Heart right ventricle (tissue), 16 donors: ENCODE data around the gene KLK15. TPM values are rescaled to one million over a fixed set of nuclear protein-coding genes. Genes with fewer than 3 reads are reported as not detected.
A peak's percentile ranks its signal among the peaks of the same experiment; 100 is the strongest.

ENCODE experiments used
- ATAC-seq, 8 donors: fragments of 200-7000 bp; cut with Tn5 transposase; one replicate each; pipeline ENCODE4 v1.9.1; 2020; ENCODE audit warnings: mild to moderate bottlenecking in 8 of 8, moderate library complexity in 8 of 8, moderate number of reproducible peaks in 1 of 8
- DNase-seq, 2 donors: peaks; one replicate each; pipeline ENCODE4 v3.0.0-alpha.2; 2020
- H3K27ac ChIP-seq, 10 donors: fragments of 200-600 bp; sonication (generic) in 2 of 10; one replicate each; pipeline versions ENCODE4 v1.5.0 to v1.8.0; 2020 to 2022; ENCODE audit warnings: mild to moderate bottlenecking in 3 of 10
- H3K27me3 ChIP-seq, 7 donors: fragments of 200-600 bp; one replicate each; pipeline ENCODE4 v1.8.0; 2021 to 2022; ENCODE audit warnings: mild to moderate bottlenecking in 2 of 7
- H3K36me3 ChIP-seq, 9 donors: fragments of 200-600 bp; sonication (generic) in 1 of 9; one replicate each; pipeline versions ENCODE4 v1.5.0 to v1.8.0; 2020 to 2022; ENCODE audit warnings: mild to moderate bottlenecking in 2 of 9
- H3K4me1 ChIP-seq, 9 donors: fragments of 200-600 bp; sonication (generic) in 1 of 9; one replicate each; pipeline versions ENCODE4 v1.5.0 to v1.8.0; 2020 to 2022; ENCODE audit warnings: mild to moderate bottlenecking in 4 of 9
- H3K4me3 ChIP-seq, 10 donors: fragments of 200-600 bp; sonication (generic) in 2 of 10; one replicate each; pipeline versions ENCODE4 v1.5.0 to v1.8.0; 2020 to 2022; ENCODE audit warnings: mild to moderate bottlenecking in 7 of 10, moderate library complexity in 2 of 10
- H3K9me3 ChIP-seq, 11 donors: fragments of 200-600 bp in 10 of 11; sonication (generic) in 2 of 11; one replicate each; pipeline versions ENCODE4 v1.5.0 to v1.8.0; 2013 to 2022; ENCODE audit warnings: mild to moderate bottlenecking in 2 of 11, control low read depth in 1 of 11, moderate library complexity in 1 of 11
- WGBS, 2 donors: extraction: QIAGEN DNeasy Blood & Tissue Kit; methylation state at CpG; one replicate each; pipeline ENCODE4 v1.1.7; 2013; ENCODE audit warnings: inconsistent platforms in 1 of 2; 5-methylcytosine and 5-hydroxymethylcytosine counted together
- intact Hi-C, 10 donors: fragments of 100-400 bp; cut with DNase I; formaldehyde crosslinking; loops; one replicate each; pipeline versions ENCODE4 v1.11.1 to v1.14.2; 2022
- polyA plus RNA-seq, 2 donors: library from polyadenylated mRNA; stranded (reverse); fragments of 200-250 nt; gene quantifications; one replicate each; pipeline ENCODE4 v1.2.3, GENCODE V29; 2013
- total RNA-seq, 10 donors: library from RNA; stranded (reverse); fragmentation: NEBNext Ultra II Directional in 3 of 10; extraction: Animal tissue kit (Norgen Biotek cat#: 25700) in 3 of 10; gene quantifications; one replicate each; pipeline versions ENCODE4 v1.2.1 to v1.2.4, GENCODE V29; 2021 to 2023
- TF ChIP-seq, protein P1 (sequence below), 9 donors: fragments of 200-600 bp; sonication (generic) in 2 of 9; IDR thresholded peaks; one replicate each; pipeline versions ENCODE4 v1.5.0 to v1.8.0; 2021 to 2022; ENCODE audit warnings: antibody characterized with exemption in 9 of 9, mild to moderate bottlenecking in 5 of 9, moderate library complexity in 1 of 9
- donor health status: Arrhythmogenic right ventricular cardiomyopathy.
- donor health status: ischemic (EF 13 %, LVEDD 7.1; RV severe dilation, severe dysfunction).
- donor health status: healthy with polysubstance abuse.
- donor health status: DM: no; HTN: yes; CAD: no.
- donor health status: DM: no; HTN: no; CAD: no.
- donor health status: ischemic (EF 25% LVEDD 6.9; RV normal size, moderate dysfunction).
- donor health status: ischemic (EF 25% LVEDD 5.7; RV mildly dilated, moderate dysfunction).
- donor health status: healthy.
- donor health status: DM: yes; HTN: yes; CAD: no.
- donor health status: Ischemic cardiomyopathy.
- donor health status: ischemic (EF 35%, LVEDD 5.7; RV mildly dilated, moderate dysfunction).
- donor health status: nonischemic (EF 11% LVEDD 7.7; RV severe dilation, severe dysfunction).
- donor health status: DM: yes; HTN: yes; CAD: no.
- donor health status: PGD.
- donor health status: ischemic (EF 29% LVEDD 5.4; RV normal size, mild dysfunction).
- donor health status: nonischemic (EF 23%, LVEDD 6.1; RV moderate dilation, normal function).

Gene KLK15
- total and polyA plus RNA-seq, 12 donors: not detected

DNA sequence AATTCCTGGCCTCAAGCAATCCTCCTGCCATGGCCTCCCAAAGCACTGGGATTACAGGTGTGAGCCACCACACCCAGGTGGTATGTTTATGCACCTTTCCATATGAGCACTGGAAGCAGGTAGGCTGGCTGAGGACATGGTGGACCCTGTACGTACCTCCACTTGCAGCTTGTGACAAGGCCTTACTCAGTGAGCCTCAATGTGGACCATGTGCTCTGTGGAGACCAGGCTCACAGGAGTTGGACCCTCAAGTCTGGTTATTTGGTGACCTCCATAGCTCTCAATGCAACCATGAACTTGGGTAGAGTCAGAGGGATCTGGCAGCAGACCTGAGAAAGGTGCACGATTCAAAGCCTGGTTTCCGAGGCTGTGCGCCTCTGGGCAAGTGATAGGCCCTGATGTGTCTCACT is 37.7 kb downstream of the KLK15 start:
- H3K4me3 ChIP-seq: no peak overlapping the region
- DNase-seq: no peak
- no peaks in the 10 kb centered on the region for H3K9me3 ChIP-seq
- WGBS, 2 donors: 76 to 79% methylated on average over 4 of the region's 4 CpGs
- H3K36me3 ChIP-seq: peaks cover 0 to 49% (median 6%) of the 10 kb centered on the region in 9 donors
- intact Hi-C loops: no loop called here
- no peak overlapping the region for H3K27ac ChIP-seq
- peaks cover 0 to 11% (median 0%) of the 10 kb centered on the region in 7 donors for H3K27me3 ChIP-seq
- TF ChIP-seq, protein P1, sequence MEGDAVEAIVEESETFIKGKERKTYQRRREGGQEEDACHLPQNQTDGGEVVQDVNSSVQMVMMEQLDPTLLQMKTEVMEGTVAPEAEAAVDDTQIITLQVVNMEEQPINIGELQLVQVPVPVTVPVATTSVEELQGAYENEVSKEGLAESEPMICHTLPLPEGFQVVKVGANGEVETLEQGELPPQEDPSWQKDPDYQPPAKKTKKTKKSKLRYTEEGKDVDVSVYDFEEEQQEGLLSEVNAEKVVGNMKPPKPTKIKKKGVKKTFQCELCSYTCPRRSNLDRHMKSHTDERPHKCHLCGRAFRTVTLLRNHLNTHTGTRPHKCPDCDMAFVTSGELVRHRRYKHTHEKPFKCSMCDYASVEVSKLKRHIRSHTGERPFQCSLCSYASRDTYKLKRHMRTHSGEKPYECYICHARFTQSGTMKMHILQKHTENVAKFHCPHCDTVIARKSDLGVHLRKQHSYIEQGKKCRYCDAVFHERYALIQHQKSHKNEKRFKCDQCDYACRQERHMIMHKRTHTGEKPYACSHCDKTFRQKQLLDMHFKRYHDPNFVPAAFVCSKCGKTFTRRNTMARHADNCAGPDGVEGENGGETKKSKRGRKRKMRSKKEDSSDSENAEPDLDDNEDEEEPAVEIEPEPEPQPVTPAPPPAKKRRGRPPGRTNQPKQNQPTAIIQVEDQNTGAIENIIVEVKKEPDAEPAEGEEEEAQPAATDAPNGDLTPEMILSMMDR (IDR thresholded peaks at IDR 0.05): no peak
- ATAC-seq: no peak
- no peaks in the 10 kb centered on the region for H3K4me1 ChIP-seq

DNA sequence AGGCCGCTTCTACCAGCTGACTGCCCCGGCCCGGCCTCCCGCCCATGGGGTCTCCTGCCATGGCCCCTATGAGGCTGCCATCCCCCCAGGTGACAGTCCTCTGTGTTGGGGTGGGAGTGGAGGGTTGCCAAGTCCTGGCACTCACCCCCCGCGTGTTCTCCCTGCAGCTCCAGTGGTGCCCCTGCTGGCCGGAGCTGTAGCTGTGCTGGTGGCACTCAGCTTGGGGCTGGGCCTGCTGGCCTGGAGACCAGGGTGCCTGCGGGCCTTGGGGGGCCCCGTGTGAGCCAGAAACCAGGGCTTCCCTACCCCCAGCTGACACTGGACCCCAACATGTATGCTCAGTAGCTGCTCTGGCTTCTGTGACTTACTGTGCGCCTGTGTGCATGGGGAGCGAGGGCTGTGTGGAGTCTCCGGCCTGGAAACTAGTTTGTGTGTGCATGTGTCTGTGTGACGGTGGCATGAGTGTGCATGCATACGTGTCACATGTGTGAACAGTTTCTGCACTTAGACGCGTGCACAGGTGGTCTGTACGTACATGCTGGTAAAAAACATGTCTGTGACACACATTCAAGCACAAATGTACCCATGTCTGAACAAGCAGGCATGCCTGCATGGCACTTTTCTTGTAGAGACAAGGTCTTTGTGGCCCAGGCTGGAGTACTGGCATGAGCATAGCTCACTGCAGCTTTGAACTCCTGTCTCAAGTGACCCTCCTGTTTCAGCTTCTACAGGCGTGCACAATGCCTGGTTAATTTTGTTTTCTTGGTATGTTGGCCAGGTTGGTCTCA is 38.3 kb downstream of the KLK15 start:
- 47 to 49% methylated on average over 18 of the region's 18 CpGs for WGBS, 2 donors
- TF ChIP-seq, protein P1 (IDR thresholded peaks at IDR 0.05): no peak

DNA sequence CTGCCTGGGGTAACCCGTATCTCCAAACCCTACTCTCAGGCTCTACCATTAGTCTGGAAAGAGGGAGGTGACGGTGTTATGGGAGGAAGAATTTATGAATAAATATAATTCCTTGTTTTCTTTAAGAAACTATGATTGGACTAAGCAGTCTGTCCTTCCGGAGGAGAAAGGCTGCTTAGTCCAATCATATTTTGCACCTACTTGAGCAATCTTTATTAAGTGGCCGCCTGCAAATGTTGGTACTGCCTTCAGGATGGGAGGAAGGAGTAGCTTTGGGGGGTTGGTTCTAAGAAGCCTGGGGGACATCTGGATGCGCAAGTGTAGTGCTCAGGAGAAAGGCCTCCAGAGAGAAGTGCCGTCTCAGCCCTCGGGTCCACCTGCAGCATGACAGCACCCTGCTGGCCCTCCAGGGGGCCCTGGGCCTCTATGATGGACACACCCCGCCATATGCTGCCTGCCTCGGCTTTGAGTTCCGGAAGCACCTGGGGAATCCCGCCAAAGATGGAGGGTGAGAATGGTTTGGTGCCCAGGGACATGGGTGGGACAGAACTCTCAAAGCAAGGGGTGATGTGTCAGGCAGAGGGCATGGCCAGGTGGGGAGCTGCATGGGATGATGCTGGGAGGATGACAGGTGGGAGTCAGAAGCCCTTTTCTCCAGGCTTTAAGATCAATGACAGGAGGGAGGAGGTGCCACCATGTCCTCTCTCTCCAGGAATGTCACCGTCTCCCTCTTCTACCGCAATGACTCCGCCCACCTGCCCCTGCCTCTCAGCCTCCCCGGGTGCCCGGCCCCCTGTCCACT is 39.1 kb downstream of the KLK15 start:
- WGBS, 2 donors: 26 to 27% methylated on average over 15 to 16 of the region's 16 CpGs
- DNase-seq (no peak), ATAC-seq (no peak)
- H3K27ac ChIP-seq: no peak overlapping the region
- intact Hi-C loops: no loop called here
- no peak overlapping the region for H3K4me3 ChIP-seq
- TF ChIP-seq, protein P1 (IDR thresholded peaks at IDR 0.05): no peak
- no peaks in the 10 kb centered on the region for H3K4me1 ChIP-seq
- no peaks in the 10 kb centered on the region for H3K9me3 ChIP-seq
- H3K27me3 ChIP-seq: peaks cover 0 to 11% (median 0%) of the 10 kb centered on the region in 7 donors
- peaks cover 0 to 35% (median 6%) of the 10 kb centered on the region in 9 donors for H3K36me3 ChIP-seq

More for the DNA sequence above, 38.3 kb downstream of the KLK15 start:
- intact Hi-C loops: no loop called here
- H3K4me1 ChIP-seq: no peaks in the 10 kb centered on the region
- peak in 2 of 8 donors; percentile 18 to 25 for ATAC-seq
- DNase-seq: no peak
- no peak overlapping the region for H3K27ac ChIP-seq
- peaks cover 0 to 11% (median 0%) of the 10 kb centered on the region in 7 donors for H3K27me3 ChIP-seq
- peaks cover 0 to 43% (median 6%) of the 10 kb centered on the region in 9 donors for H3K36me3 ChIP-seq
- no peaks in the 10 kb centered on the region for H3K9me3 ChIP-seq
- no peak overlapping the region for H3K4me3 ChIP-seq

DNA sequence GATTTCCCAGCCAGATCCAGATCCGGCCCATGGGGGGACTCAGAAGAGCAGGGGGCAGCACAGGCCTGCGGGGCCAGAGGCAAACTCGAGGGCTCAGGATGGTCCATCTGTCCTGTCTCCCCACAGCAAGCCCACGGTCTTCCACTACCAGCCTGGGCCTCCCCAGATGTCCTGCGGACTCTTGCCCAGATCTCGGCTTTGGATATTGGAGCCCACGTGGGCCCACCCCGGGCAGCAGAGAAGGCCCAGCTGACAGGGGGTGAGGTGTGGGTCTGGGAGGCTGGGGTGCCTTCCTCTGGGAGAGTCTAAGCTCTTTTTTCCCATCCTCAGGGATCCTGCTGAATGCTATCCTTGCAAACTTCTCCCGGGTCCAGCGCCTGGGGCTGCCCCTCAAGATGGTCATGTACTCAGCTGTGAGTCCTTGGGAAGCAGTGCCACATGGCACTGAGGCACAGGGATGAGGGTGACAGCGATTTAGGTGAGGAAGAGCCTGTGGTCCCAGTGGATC is 39.8 kb downstream of the KLK15 start:
- Histone ChIP-seq H3K4me3 (no peak overlapping the region), H3K9me3 (no peaks in the 10 kb centered on the region)
- 70 to 76% methylated on average over 11 of the region's 11 CpGs for WGBS, 2 donors

More for the DNA sequence above, 39.8 kb downstream of the KLK15 start:
- H3K27me3 ChIP-seq: peaks cover 0 to 11% (median 0%) of the 10 kb centered on the region in 7 donors
- no peak overlapping the region for H3K27ac ChIP-seq
- DNase-seq (no peak), ATAC-seq (no peak)
- intact Hi-C loops: no loop called here
- peaks cover 0 to 29% (median 6%) of the 10 kb centered on the region in 9 donors for H3K36me3 ChIP-seq
- no peaks in the 10 kb centered on the region for H3K4me1 ChIP-seq
- TF ChIP-seq, protein P1 (IDR thresholded peaks at IDR 0.05): no peak
